NCI-H1436 treated with DMSO at 0.1 percent for 48 hours (cell line): ENCODE results near the gene PRG3.
A peak's percentile ranks its signal among the peaks of the same experiment; 100 is the strongest.

ENCODE experiments used
- DNase-seq: peaks from one replicate; lab custom pipeline; 2025; lab: John Stamatoyannopoulos, UW

The PRG3 gene

DNA sequence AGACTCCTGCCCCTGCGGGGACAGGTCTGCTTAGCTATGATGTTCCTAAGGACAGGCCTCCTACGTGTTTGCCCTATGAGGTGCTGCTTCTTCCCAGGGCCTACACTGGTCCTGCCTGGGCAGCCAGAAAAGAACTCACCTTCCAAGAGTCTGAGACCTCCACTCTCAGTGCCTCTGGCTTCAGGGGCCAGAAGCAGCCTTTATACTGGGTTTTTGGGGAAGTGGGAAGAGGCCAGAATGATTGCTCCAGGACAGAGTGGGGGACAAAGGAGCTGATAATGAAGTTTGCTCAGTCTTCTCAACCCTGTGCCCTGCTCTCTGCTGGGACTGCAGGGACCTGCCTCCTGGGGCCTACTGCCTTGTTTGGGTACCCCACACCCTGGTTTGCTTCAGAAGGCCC lies at the start of gene PRG3:
PRG3 (minus strand) TSS at position 176 of the 400 bp plus-strand sequence. CDS start 442 bp downstream, outside the sequence.
- no peak for DNase-seq

DNA sequence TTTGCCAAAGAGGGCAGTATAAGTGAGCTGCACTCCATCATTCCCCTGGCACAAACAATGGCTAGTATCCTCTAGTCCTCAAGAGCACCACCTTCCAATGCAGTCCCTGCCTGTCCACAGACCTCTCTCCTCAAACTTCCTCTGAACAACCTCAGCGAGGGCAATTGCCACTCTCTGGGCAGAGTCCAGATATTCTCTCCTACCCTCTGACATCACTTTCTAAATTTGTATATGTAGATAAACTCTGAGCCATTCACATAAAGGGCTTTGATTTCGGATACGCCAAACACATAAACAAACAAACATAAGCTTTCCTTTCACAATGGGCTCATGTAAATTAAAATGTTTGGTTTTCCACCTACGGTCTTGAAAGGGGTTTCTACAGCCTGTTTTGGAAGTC lies 49.0 kb upstream of the PRG3 start:
- no peak for DNase-seq

GRCh38 chr11:57428643-57429042 lies 47.7 kb upstream of the PRG3 start:
- DNase-seq: no peak

DNA sequence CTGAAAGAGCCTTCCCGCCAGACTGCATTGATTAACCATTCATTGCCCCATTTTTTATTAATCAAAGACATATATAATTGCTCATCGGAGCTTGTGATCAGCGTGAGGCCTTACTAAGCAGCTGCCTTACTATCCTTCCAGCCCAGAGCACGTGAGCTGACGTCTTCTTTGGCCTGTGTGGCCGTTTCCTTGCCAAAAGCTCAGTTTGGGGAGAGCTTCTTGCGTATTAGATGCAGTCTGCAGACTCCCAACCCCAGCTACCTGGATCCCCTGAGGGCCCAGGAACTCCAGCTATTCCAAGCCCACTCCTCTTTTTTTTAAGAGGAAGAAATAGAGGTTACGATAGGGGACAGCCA lies 46.8 kb upstream of the PRG3 start:
- DNase-seq: no peak

DNA sequence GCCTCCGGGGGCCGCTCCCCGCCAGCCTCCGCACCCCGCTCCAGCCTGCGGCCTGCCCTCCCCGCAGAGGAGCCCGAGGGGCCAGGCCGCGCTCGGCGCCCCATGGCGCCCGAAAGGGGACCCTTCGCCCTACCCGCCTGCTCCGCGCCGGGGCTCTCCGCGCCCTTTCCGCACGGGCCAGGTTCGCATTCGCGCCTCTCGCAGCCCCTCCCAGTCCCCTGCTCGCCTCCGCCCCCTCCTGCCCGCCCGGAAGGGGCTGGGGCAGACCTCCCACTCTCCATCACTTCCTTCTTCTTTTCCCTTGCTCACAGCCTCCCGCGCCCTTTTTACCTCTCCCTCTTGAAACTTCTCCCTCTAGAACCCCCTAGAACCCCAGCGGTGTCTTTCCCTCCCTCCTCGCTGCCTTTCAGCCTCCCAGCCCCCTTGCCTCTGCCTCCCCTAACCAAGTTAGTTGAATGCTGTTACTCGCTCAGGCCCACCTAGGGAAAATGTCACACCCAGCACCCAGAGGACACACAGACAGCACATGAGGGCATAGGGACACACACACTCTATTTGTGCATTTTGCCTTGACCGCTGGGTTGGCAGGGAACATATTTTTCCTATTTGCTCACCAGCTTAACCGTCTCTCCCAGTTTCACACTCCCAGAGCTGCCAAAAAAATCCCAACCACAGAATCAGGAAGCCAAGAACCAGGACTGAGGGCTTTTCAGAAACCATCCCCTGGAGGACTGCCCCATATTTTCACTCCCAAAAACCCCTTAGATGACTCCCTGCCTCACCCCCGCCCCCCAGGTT lies 46.2 kb upstream of the PRG3 start, which contains the start of gene SLC43A3:
SLC43A3 (minus strand) TSS at position 193 of the 798 bp plus-strand sequence. CDS start 949 bp downstream, outside the sequence.
- DNase-seq: peak; percentile 22

DNA sequence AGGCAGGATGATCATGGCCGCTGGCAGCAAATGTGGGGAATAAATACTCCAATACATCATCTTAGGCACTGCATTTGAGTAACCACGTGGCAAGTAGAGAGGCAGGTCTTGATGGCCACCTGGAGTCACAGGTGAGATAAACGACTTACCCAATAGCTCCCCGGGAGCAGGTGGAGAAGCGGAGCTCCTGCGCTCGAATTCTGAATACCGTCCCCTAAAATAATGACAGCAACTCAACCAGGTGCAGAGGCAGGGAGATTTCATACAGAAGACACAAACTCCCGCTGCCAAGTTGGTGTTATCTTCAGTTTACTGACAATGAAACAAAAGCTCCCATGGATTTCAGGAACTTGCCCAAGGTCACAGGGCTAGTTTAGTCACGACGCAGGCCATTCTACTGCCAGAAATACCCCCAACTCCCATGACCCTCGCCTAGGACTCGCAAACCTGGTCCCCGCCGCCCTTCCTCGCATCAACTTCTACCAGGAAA lies 45.5 kb upstream of the PRG3 start:
- no peak for DNase-seq

- no peak for DNase-seq
Observed at GRCh38 chr11:57425565-57426438, 44.9 kb upstream of the PRG3 start.

DNA sequence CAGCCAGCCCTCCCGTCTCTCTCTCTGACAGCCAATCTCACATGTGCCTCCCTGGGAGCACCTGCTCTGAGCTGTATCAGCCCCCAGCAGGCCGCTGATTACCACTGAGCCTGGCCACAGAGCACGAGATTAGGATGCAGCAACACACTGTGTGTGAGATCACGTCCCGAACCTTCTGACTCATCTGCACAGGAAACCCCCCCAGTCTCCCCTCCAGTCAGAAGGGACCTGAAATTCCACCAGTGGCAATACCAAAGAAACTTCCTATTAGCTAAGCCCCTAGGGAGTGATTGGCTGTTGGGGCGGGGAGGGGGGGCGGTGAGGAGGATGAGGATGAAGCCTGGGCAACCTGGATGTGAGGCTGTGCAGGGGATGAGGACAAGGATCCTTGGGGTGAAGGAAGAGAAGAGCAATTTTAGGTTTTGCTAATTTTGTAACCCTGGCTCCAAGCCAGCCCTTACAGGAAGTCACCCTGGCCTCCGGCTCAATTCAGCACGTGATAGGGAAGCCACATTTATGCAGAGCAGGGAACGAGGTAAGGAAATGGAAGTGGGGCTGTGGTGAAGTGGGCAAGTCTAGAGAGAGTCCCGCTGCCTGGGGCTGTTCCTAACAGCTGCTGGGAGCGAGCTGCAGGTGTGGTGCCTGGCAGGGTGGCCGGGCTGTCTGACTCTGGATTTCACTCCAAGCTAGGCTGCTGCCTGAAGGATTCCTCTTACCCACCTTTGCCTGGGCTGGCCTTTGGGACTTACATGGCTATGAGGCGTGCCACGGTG lies 44.0 kb upstream of the PRG3 start:
- DNase-seq: no peak

GRCh38 chr11:57424137-57424791 lies 43.3 kb upstream of the PRG3 start:
- DNase-seq: no peak

- DNase-seq: no peak
Observed at GRCh38 chr11:57422669-57423068, 41.7 kb upstream of the PRG3 start.

DNA sequence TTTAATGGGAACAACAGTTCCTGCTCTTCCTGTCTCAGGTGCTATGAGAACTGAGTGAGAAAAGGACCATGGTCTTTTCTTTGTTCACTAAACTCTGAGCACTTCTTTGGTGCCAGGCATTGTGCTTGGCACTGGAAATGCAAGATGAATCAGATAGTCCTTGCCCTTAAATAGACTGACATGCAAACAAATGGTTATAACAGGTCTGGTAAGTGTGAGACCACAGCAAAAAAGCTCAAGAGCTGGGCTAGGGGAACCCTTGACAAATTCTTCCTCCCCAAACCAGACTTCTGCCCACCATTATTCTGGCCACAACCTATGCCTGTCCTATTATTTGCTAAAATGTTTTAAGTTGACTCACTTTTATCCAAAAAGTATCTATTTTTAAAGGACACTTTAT lies 40.9 kb upstream of the PRG3 start:
- no peak for DNase-seq

DNA sequence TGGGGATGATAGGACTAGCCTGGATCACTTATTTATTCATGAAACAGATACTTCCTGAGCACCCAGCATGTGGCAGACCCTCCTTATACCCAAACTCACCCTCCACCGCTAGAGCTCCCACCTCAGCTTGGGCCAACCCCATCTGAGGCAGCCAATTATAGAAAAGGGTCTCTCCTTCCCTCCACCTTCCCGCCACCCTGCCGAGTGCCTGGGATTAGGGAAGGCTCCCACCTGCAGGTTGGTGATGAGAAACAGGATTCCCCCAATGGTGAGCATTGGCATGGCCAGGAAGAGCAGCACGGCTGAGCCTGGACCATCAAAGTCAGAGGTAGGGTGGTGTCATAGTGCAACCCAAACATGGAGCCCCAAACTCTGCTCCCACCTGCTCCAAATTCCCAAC lies 40.1 kb upstream of the PRG3 start:
- DNase-seq: no peak

DNA sequence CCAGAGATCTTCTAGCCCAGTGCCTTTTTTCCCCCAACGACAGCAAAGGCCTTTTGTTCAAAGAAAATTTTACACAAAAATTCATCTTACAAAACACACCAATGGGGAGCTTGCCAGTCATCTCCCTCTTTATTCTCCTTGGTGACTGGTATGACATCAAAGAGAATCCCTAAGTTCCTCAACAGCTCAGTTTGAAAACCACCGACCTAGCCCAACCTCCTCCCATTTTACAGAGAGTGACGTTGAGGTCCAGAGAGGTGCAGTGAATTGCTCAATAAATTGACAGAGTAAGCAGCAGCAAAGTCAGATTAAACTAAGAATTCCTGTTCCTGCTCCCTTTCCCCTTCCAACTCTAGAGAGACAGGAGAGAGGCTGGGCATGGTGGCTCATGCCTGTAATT lies 38.2 kb upstream of the PRG3 start:
- DNase-seq: no peak

- no peak for DNase-seq
Observed at GRCh38 chr11:57418131-57418530, 37.2 kb upstream of the PRG3 start.

GRCh38 chr11:57417056-57417455 lies 36.1 kb upstream of the PRG3 start:
- no peak for DNase-seq

DNA sequence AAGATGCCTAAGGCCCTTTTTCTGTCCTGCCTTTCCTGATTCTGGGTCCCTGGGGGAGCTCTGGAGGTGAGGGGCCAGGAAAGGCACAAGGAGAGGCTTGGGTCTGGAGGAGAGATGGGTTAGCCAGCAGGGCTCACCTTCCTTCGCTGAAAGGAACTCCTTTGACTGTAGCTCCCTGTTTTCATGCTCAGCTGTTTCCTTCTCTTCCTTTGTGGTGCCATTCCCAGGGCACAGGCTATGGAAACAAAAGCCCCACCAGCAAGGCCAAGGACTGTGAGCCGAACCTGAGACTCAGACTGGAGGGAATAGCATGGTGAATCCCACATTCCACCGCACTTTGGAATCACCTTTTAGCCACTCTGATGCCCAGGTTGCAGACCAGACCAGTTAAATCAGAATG lies 35.5 kb upstream of the PRG3 start:
- DNase-seq: no peak

DNA sequence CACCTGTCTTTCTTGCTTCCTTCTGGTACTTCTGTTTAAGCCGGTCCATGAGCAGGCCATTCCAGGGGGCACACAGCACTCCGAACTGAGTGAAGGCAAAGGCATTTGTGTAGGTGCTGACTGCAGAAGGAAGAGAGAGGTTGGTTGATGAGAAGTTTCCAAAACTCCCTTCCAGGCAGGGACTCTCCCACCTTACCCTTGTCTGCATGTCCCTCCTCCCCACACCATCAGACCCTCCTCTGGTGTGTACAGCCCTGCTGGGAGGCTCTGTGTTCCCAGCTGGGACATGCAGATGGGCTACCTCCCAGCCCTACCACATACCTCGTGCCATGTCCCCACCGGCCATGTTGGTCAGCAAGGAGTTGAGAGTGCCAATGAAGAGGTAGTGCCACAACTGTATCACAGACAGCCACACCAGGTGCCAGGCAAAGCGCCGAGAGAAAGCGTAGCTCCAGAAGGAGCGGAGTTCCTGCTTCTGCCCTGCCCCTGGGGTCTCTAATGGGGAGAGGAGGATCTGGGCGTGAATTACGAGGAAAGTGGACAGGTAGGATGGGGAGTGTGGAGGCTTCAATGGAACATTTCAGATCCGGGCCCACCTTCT lies 33.8 kb upstream of the PRG3 start:
- DNase-seq: no peak

GRCh38 chr11:57413681-57414080 lies 32.7 kb upstream of the PRG3 start:
- no peak for DNase-seq

DNA sequence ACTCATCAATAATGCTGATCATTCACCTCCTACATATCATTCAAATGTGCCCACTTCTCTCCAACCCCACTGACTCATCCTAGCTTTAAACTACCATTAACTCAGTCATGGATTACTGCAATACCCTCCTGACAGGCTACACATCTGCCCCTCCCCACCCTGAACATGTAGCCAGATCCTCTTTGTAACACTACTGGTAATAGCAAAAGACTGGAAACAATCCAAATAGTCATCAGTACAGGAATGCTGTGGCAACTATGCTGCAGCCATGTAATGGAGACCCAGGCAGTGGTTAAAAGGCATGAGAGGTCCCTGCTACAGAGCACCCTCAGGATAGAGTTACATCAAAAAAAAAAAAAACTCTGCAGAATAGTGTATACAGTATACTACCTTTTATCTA lies 29.3 kb upstream of the PRG3 start:
- no peak for DNase-seq

DNA sequence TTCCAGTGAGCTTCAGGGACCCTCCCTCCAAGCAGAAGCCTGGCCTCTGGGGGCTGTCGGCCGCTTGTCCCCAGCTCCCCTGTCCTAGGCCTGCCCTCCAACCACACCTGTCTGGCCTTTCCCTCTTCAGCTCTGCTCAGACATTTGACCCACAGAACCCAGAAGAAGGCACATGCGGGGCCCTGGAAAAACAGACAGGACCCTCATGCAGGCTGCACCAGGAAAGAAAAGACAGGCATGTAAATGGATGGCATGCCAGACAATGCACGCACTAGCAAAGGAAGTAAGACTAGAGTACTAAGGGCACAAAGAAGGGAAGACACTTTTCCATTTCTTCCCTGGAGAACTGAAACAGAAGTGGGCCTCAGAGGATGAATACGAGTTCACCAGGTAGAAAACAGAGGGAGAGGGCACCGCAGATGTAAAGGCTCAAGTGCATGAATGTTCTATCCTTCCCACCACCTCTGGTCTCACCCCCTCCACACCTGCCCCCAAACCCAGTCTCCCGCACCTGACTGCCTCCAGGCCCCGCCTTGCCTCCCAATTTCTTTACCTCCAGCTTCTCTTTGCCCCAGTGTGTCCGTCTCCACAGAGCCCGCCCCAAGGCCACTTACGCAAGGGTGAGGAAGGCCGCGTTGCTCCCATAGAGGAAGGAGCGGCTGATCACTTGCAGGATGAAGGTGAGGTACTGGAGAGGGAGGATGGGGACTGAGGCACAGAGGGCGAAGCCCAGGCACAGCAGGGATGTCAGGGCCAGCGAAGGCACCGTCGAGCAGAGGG lies 28.6 kb upstream of the PRG3 start:
- DNase-seq: no peak
